ENCODE results near the gene TMEM163. TPM values are rescaled to one million over a fixed set of nuclear protein-coding genes. Genes with fewer than 3 reads are reported as not detected.
A peak's percentile ranks its signal among the peaks of the same experiment; 100 is the strongest.

Gene TMEM163
- total RNA-seq, 1 experiment from 2014 or later, result 4.1 TPM

DNA sequence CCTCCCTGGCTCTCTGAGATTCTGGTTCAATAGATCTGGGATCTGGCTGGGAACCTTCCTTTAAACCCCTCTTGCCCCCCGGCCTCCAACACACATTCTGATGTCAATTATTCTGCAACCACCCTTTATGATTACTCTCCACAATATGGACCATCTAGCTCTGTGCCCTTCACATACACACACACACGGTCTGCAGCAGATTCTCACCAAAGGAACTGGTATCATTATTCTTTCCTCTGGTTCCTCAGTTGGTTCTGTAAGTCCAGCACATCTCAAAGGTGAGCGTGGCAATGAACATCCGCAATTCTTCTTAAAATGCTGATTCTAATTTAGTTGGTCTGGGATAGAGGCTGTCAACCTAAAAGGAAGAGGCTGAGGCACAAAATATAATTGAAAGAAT, 2.8 kb upstream of the TMEM163 start:
- Mint-ChIP-seq H3K9me3 (ENCODE audit: unreplicated experiment) (no peaks in the 10 kb centered on the region), H3K4me1 (ENCODE audit: low read depth, unreplicated experiment) (no peaks in the 10 kb centered on the region), H3K27ac (ENCODE audit: unreplicated experiment) (no peak overlapping the region), H3K4me3 (ENCODE audit: unreplicated experiment) (no peak overlapping the region), H3K27me3 (ENCODE audit: insufficient read depth, unreplicated experiment) (peaks cover 28% of the 10 kb centered on the region), H3K36me3 (ENCODE audit: insufficient read depth, unreplicated experiment) (peaks cover 6% of the 10 kb centered on the region)
- no peak for DNase-seq
- H3K36me3 ChIP-seq (ENCODE audit: control insufficient read depth, insufficient read depth, low read length), result no peaks in the 10 kb centered on the region
- ChIA-PET CTCF (no interaction called here), POLR2A (no interaction called here)
- H3K4me3 ChIP-seq (ENCODE audit: low read depth, low read length), result no peak overlapping the region
- TF ChIP-seq, protein P1, sequence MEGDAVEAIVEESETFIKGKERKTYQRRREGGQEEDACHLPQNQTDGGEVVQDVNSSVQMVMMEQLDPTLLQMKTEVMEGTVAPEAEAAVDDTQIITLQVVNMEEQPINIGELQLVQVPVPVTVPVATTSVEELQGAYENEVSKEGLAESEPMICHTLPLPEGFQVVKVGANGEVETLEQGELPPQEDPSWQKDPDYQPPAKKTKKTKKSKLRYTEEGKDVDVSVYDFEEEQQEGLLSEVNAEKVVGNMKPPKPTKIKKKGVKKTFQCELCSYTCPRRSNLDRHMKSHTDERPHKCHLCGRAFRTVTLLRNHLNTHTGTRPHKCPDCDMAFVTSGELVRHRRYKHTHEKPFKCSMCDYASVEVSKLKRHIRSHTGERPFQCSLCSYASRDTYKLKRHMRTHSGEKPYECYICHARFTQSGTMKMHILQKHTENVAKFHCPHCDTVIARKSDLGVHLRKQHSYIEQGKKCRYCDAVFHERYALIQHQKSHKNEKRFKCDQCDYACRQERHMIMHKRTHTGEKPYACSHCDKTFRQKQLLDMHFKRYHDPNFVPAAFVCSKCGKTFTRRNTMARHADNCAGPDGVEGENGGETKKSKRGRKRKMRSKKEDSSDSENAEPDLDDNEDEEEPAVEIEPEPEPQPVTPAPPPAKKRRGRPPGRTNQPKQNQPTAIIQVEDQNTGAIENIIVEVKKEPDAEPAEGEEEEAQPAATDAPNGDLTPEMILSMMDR (IDR thresholded peaks at IDR 0.05; ENCODE audit: insufficient read depth in 1 of 2, low read depth in 1 of 2, low read length in 1 of 2, severe bottlenecking in 1 of 2, unreplicated experiment in 1 of 2), result no peak
- BruUV-seq (replicated peaks), result no TSS peak
- intact Hi-C loops (cut with micrococcal nuclease; ENCODE audit: unreplicated experiment), result no loop called here
- peaks cover 5% of the 10 kb centered on the region; the same call in 1 of the 2 replicates for H3K4me1 ChIP-seq
- H3K27me3 ChIP-seq (replicated peaks; ENCODE audit: control insufficient read depth, insufficient read depth, low read length), result peaks cover 9% of the 10 kb centered on the region
- H3K9me3 ChIP-seq, result no peaks in the 10 kb centered on the region

DNA sequence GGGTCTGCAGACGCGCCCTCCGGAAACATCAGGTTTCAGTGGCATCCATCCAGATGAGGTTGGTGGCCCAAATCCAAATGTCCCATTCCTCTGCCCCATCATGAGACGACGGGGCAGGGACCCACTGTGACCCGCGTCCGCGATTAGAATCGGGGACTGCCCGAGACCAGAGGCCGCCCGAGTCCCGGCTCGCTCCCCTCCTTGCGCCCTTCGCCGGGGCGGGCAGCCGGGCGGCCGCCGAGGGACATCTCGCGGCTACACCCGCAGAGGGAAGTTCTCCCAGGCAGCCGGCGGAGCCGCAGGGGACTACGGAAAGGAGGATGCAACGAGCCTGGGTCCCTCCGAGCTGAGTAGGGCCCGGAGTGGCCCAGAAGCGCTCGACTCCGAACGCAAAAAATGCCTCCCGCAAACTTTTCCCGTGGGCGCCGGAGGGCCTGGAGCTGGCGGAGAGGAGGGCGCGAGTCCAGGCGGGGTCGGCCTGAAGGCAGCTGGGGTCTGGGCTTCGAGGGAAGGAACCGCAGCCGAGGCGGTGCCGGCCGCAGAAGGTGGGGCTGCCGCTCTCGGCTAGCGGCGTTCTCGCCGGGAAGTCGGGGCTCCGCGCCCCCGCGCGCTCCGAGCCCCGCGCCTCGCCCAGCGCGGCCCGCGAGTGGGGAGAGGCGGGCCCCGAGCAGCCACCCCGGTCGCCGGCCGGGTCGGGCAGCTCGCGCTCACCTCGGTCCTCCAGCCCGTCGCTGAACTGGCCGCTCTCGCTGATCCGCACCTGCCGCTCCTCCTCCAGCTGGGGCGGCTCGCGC, 580 bp downstream of the TMEM163 start:
- CTCF ChIA-PET, result no interaction called here
- POLR2A ChIA-PET, result no interaction called here

DNA sequence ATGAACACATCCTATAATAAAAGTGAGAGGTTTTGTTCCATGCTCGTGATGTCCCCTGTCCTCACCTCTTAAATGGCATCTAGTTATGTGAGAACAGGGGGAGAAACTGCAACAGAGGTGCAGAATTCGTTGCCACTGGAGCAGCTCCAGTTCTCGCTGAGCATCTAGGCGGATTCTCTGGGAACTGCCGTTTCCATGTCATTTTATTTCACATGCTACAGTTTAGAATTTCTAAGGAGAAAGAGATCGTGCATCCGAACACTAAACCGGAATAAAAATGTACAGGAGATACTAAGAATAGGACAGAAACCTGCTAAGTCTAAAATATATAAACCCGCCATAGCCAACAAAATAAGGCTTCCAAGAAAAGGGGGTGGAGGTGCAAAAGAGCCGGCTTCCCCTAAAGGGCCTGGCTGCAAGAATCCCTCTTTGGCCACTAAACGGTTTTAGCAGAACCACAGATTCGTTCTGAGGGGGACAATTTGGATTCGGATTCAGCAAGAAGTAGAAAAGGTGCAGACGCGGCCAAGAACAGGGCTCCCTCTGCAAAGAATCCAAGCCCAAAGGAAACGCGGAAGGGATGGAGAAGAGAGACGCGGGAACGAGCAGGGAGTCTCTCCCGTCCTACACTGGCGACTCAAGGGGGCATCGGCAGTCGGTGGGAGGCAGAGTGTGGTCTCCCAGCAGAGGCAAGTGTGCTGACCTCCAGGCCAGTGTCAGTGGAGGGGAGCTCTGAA, 1.3 kb downstream of the TMEM163 start:
- intact Hi-C loops (cut with micrococcal nuclease; ENCODE audit: unreplicated experiment), result no loop called here
- ChIA-PET CTCF (no interaction called here), POLR2A (no interaction called here)
- peaks cover 30% of the 10 kb centered on the region for H3K27me3 Mint-ChIP-seq (ENCODE audit: insufficient read depth, unreplicated experiment)
- Histone ChIP-seq H3K27me3 (replicated peaks; ENCODE audit: control insufficient read depth, insufficient read depth, low read length) (peaks cover 9% of the 10 kb centered on the region), H3K4me3 (ENCODE audit: low read depth, low read length) (no peak overlapping the region), H3K9me3 (no peaks in the 10 kb centered on the region), H3K36me3 (ENCODE audit: control insufficient read depth, insufficient read depth, low read length) (no peaks in the 10 kb centered on the region), H3K4me1 (peaks cover 5% of the 10 kb centered on the region; the same call in 1 of the 2 replicates)
- DNase-seq, result no peak
- H3K36me3 Mint-ChIP-seq (ENCODE audit: insufficient read depth, unreplicated experiment), result peaks cover 6% of the 10 kb centered on the region
- H3K9me3 Mint-ChIP-seq (ENCODE audit: unreplicated experiment), result no peaks in the 10 kb centered on the region
- no peak overlapping the region for H3K27ac Mint-ChIP-seq (ENCODE audit: unreplicated experiment)
- peak overlapping the region; percentile 71 for H3K4me3 Mint-ChIP-seq (ENCODE audit: unreplicated experiment)
- no TSS peak for BruUV-seq (replicated peaks)
- peaks cover 2% of the 10 kb centered on the region for H3K4me1 Mint-ChIP-seq (ENCODE audit: low read depth, unreplicated experiment)
- TF ChIP-seq, protein P1 (IDR thresholded peaks at IDR 0.05; ENCODE audit: insufficient read depth in 1 of 2, low read depth in 1 of 2, low read length in 1 of 2, severe bottlenecking in 1 of 2, unreplicated experiment in 1 of 2), result no peak

More for the DNA sequence above, 580 bp downstream of the TMEM163 start:
- intact Hi-C loops (cut with micrococcal nuclease; ENCODE audit: unreplicated experiment), result no loop called here
- no TSS peak for BruUV-seq (replicated peaks)
- Histone ChIP-seq H3K4me1 (peaks cover 5% of the 10 kb centered on the region; the same call in 1 of the 2 replicates), H3K27me3 (replicated peaks; ENCODE audit: control insufficient read depth, insufficient read depth, low read length) (peaks cover 9% of the 10 kb centered on the region), H3K4me3 (ENCODE audit: low read depth, low read length) (peak overlapping the region; percentile 45), H3K9me3 (no peaks in the 10 kb centered on the region), H3K36me3 (ENCODE audit: control insufficient read depth, insufficient read depth, low read length) (no peaks in the 10 kb centered on the region)
- Mint-ChIP-seq H3K36me3 (ENCODE audit: insufficient read depth, unreplicated experiment) (peaks cover 6% of the 10 kb centered on the region), H3K9me3 (ENCODE audit: unreplicated experiment) (no peaks in the 10 kb centered on the region), H3K4me3 (ENCODE audit: unreplicated experiment) (peak overlapping the region; percentile 71), H3K4me1 (ENCODE audit: low read depth, unreplicated experiment) (no peaks in the 10 kb centered on the region), H3K27ac (ENCODE audit: unreplicated experiment) (no peak overlapping the region), H3K27me3 (ENCODE audit: insufficient read depth, unreplicated experiment) (peaks cover 30% of the 10 kb centered on the region)
- DNase-seq, result peak in 1 of 2 experiments; percentile 10
- TF ChIP-seq, protein P1 (IDR thresholded peaks at IDR 0.05; ENCODE audit: insufficient read depth in 1 of 2, low read depth in 1 of 2, low read length in 1 of 2, severe bottlenecking in 1 of 2, unreplicated experiment in 1 of 2), result no peak

All from Caco-2 (cell line).